NB4 (cell line): Measurements from ENCODE around the gene CEBPE.

ENCODE experiments used
- DNase-seq: peaks from one replicate; pipeline ENCODE4 v3.0.0; 2010; ENCODE audit warnings: low read depth
- H3K4me3 ChIP-seq: one replicate; pipeline ENCODE4 v1.5.1; 2011; ENCODE audit warnings: mild to moderate bottlenecking, low read depth, low read length, moderate library complexity
- MYC ChIP-seq: IDR thresholded peaks from 2 replicates; pipeline ENCODE4 v1.6.1; 2011; ENCODE audit warnings: low read depth, low read length
- POLR2A ChIP-seq: IDR thresholded peaks from 2 replicates; pipeline ENCODE4 v1.6.1; 2011; ENCODE audit warnings: mild to moderate bottlenecking; ENCODE audit not compliant: insufficient read length; ENCODE audit errors: extremely low read depth
- TF ChIP-seq, protein P1 (sequence below): IDR thresholded peaks from one replicate; pipeline ENCODE4 v1.5.1; 2012; ENCODE audit warnings: low read depth, low read length
- TF ChIP-seq, protein P2 (sequence below): IDR thresholded peaks from 2 replicates; pipeline ENCODE4 v1.6.1; 2011; ENCODE audit warnings: low read depth, low read length

CEBPE gene

DNA sequence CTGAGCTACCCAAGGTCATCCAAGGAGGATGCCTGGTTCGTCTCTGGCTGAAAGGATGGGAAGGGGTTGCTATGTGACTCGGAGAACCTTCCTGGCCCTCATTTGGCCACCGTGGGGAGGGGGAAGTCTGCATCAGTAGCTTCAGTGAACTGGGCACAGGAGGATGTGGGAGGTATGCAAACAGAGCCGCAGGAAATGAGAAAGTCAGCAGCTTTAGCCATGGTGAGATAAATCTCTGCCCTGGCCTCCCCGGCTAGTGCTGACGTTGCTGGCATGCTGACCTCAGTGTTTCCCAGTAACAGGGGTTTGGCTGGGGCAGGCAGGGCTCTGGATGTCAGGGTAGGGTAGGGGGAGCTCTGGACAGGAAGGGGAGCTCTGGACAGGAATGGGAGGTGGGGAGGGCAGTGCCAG is 2.3 kb upstream of the CEBPE start:
- H3K4me3 ChIP-seq: no peak overlapping the region
- TF ChIP-seq POLR2A (no peak), MYC (no peak)
- TF ChIP-seq, protein P1, sequence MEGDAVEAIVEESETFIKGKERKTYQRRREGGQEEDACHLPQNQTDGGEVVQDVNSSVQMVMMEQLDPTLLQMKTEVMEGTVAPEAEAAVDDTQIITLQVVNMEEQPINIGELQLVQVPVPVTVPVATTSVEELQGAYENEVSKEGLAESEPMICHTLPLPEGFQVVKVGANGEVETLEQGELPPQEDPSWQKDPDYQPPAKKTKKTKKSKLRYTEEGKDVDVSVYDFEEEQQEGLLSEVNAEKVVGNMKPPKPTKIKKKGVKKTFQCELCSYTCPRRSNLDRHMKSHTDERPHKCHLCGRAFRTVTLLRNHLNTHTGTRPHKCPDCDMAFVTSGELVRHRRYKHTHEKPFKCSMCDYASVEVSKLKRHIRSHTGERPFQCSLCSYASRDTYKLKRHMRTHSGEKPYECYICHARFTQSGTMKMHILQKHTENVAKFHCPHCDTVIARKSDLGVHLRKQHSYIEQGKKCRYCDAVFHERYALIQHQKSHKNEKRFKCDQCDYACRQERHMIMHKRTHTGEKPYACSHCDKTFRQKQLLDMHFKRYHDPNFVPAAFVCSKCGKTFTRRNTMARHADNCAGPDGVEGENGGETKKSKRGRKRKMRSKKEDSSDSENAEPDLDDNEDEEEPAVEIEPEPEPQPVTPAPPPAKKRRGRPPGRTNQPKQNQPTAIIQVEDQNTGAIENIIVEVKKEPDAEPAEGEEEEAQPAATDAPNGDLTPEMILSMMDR: no peak
- TF ChIP-seq, protein P2, sequence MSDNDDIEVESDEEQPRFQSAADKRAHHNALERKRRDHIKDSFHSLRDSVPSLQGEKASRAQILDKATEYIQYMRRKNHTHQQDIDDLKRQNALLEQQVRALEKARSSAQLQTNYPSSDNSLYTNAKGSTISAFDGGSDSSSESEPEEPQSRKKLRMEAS: no peak
- no peak for DNase-seq

DNA sequence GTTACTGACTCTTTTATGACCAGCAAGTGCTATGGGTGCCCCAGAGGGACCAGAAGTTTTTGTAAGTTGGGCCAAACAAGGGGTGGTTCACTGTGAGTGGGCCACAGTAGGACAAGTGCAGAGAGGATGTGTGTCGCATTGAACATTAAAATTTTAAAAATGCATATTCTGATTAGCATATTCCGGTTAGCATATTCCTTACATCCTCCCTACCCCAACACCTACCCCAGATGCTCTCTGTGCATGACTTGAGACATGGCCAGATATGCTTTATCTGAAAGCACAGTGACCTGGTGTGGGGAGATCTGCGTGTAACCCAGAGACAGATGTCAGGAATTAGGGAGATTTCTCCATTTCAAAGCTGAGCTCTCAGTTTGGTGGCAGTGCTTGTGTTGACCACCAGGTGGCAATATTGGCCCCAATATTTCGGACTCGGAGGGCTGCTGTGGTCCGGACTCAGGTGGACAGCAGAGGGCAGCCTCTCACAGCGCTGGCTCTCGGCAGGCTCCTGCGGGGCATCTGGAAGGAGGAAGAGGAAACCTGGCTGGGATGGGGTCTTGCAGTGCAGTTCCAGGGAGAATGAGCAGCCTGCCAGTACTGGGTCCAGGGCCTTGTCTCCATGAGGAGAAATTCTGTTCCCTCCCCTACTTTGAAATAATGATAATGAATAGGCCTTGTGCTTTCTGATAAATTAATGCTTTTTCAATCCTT is 1.6 kb upstream of the CEBPE start:
- DNase-seq: peak; percentile 90
- H3K4me3 ChIP-seq: peak overlapping the region; percentile 96
- TF ChIP-seq, protein P1: peak; percentile 99
- TF ChIP-seq POLR2A: no peak
- TF ChIP-seq, protein P2: peak; percentile 62

DNA sequence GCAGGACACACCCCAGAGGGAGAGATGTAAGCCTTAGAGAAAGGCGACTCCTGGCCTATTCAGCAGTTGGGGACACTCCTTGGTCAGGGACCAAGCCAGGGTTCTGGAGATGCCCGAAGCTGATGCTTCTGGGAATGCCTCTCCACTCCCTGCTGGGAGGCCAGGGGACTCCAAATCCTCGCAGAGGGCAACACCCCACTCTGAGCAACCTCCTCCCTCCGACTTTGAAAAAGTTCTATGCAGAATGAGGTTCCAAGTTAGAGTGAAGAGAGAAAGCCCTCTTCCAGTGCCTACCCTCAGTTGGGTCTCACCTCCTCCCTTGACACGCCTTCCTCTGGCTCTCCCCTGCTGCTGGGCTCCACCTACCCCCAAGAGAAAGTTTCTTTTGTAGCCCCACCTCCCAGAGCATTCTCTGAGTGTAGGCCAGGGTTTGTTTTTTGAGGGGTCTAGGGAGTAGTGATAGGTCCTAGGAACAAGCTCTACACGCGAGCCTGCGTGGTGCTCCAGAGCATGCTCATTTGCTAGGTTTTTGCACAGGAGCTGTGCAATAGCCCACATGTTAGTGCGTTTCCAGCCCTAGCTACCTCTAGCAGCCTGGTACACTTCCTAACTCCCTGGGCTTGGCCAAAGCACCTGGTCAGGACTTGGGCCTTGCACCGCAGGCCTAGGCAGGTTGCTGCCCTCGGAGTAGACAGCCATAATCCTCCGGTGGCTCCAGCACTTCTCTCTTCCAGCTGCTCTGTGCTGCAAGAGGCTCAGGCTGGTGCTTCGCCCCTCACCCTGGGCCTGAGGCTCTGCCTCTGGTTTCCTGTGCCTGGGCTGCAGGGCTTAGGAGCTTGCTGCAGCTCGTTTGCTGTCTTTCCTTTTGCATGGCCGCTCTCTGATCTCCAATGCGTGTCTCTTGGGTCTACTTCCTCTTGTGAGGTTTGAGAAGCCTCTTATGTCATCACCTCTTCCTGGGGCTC is 590 bp upstream of the CEBPE start:
- TF ChIP-seq POLR2A (peak; percentile 3), MYC (0 out of 2 replicates have a peak, but pooled peaks have one; percentile 41)
- TF ChIP-seq, protein P2: peak; percentile 32; the same call in 1 of the 2 replicates
- TF ChIP-seq, protein P1: no peak
- peak overlapping the region; percentile 96 for H3K4me3 ChIP-seq
- peak; percentile 96 for DNase-seq

DNA sequence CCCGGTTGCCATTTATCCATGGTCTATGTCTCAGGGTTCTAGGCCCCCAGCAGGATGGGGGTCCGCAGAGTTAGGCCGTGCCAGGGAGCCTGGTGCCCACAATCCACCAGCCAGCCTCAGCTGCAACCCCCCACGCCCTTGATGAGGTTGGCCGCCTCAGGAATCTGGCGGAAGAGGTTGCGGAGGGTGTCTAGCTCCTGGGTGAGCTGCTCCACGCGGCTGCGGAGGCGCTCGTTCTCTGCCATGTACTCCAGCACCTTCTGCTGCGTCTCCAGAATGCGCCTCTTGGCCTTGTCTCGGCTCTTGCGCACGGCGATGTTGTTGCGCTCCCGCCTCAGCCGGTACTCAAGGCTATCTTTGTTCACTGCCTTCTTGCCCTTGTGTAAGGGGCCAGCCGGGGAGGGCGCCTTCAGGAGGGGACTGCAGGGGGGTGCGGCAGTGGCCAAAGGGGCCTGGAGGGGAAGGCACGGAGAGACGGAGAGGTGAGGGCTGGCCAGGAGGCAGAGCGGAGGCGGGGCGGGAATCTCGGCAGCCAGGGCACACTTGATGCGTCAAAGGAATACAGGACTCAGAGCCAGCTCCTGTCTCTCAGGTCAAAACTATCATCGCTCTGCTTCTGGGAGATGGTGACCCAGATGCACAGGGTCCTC is 1.6 kb downstream of the CEBPE start:
- peak; percentile 73 for DNase-seq
- H3K4me3 ChIP-seq: peak overlapping the region; percentile 96
- TF ChIP-seq, protein P2: 0 out of 2 replicates have a peak, but pooled peaks have one; percentile 6
- no peak for TF ChIP-seq POLR2A

DNA sequence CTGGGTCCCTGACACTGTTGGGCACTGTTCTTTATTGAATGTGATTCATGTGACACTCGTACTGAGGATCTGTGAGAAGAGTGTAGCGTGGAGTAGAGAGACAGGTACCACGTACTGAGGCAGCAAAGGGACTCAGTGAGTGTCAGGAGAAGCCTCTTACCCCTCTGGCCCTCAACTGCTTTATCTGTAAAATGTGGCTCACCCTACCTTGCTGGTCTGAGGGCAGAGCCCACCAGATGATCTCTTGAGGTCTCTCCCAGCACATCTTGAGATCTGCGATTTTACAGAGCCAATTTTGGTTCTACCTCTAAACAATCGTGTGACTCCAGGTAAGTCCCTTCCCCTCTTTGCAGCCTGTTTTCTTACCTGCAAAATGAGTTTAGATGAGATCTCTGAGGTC is 3.1 kb downstream of the CEBPE start:
- DNase-seq: peak; percentile 53
- TF ChIP-seq, protein P1: no peak
- TF ChIP-seq MYC: no peak
- TF ChIP-seq, protein P2: no peak
- TF ChIP-seq POLR2A: no peak
- H3K4me3 ChIP-seq: peak overlapping the region; percentile 96
